ENCODE data around the gene CUL5. TPM values are rescaled to one million over a fixed set of nuclear protein-coding genes. Genes with fewer than 3 reads are reported as not detected.

The CUL5 gene
- total RNA-seq, 1 experiment from 2014 or later: 34.3 TPM

DNA sequence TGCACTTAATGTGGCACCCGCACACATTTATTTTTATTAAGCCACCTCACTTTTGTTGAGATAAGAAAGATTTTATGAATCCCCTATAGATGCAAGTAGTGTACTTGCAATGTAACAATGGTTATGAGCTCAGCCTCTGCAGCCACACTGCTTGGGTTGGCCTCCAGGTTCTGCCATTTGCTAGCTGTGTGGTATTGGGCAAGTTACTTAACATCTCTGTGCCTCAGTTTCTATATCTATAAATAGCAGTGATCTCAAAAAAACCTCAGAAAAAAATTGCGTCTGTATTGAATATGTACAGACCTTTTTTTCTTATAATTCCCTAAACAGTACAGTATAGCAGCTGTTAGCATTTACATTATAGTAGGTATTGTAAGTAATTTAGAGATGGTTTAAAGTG is 10.0 kb downstream of the CUL5 start:
- peaks cover 87% of the 10 kb centered on the region for H4K20me1 ChIP-seq (ENCODE audit: insufficient read depth)
- H3K9me2 ChIP-seq (ENCODE audit: insufficient read depth): no peaks in the 10 kb centered on the region
- H3K79me2 ChIP-seq (ENCODE audit: low read depth): peaks cover 99% of the 10 kb centered on the region
- no peak overlapping the region for H3K4me3 ChIP-seq
- H3K4me1 ChIP-seq (replicated peaks; ENCODE audit: insufficient read depth): 0 out of 2 replicates have a peak, but pooled peaks cover 5% of the 10 kb centered on the region
- no peaks in the 10 kb centered on the region for H3K27me3 ChIP-seq (ENCODE audit: insufficient read depth, low read depth)
- H3K36me3 ChIP-seq (ENCODE audit: low read depth): peaks cover 8% of the 10 kb centered on the region; the same call in 1 of the 2 replicates
- intact Hi-C loops (cut with micrococcal nuclease; ENCODE audit: unreplicated experiment): no loop called here
- POLR2A ChIA-PET (ENCODE audit: unreplicated experiment): no interaction called here
- no peak for TF ChIP-seq EZH2 (IDR thresholded peaks at IDR 0.05; ENCODE audit: low read depth)
- TF ChIP-seq, protein P1, sequence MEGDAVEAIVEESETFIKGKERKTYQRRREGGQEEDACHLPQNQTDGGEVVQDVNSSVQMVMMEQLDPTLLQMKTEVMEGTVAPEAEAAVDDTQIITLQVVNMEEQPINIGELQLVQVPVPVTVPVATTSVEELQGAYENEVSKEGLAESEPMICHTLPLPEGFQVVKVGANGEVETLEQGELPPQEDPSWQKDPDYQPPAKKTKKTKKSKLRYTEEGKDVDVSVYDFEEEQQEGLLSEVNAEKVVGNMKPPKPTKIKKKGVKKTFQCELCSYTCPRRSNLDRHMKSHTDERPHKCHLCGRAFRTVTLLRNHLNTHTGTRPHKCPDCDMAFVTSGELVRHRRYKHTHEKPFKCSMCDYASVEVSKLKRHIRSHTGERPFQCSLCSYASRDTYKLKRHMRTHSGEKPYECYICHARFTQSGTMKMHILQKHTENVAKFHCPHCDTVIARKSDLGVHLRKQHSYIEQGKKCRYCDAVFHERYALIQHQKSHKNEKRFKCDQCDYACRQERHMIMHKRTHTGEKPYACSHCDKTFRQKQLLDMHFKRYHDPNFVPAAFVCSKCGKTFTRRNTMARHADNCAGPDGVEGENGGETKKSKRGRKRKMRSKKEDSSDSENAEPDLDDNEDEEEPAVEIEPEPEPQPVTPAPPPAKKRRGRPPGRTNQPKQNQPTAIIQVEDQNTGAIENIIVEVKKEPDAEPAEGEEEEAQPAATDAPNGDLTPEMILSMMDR (conservative IDR thresholded peaks at IDR 0.05): no peak
- no peaks in the 10 kb centered on the region for H3K9me3 ChIP-seq (ENCODE audit: insufficient read depth, low read depth)
- CTCF ChIA-PET: no interaction called here
- no peak overlapping the region for H3K27ac ChIP-seq
- no peak overlapping the region for H2AFZ ChIP-seq
- no peak for DNase-seq
- no peaks in the 10 kb centered on the region for H3F3A ChIP-seq (ENCODE audit: insufficient read depth, low read depth)
- H3K4me2 ChIP-seq: no peak overlapping the region
- BruUV-seq (replicated peaks): no TSS peak

DNA sequence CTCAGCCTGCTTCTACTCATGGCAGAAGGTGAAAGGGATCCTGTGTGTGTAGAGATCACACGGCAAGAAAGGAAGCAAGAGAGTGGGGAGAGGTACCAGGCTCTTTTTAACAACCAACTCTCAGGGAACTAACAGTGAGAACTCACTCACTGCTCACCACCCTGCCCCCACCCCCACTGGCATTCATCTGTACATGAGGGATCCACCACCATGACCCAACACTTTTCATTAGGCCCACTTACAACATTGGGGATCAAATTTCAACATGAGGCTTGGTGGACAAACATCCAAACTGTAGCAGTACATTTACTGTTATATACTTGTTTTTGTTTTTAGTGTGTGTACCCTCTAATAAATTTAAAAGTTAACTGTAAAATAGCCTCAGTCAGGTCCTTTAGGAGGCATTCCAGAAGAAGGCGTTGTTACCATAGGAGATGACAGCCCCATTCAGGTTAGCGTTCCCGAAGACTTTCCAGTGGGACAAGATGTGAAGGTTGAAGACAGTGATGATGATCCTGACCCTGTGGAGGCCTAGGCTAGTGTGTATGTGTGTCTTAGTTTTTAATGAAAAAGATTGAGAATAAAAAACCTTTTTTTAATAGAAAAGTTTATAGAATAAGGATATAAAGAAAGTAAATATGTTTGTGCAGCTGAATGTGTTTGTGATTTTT is 11.3 kb downstream of the CUL5 start:
- Histone ChIP-seq H3K27ac (no peak overlapping the region), H3K27me3 (ENCODE audit: insufficient read depth, low read depth) (no peaks in the 10 kb centered on the region), H3K4me3 (no peak overlapping the region), H3K4me1 (replicated peaks; ENCODE audit: insufficient read depth) (0 out of 2 replicates have a peak, but pooled peaks cover 5% of the 10 kb centered on the region), H3F3A (ENCODE audit: insufficient read depth, low read depth) (no peaks in the 10 kb centered on the region), H3K36me3 (ENCODE audit: low read depth) (0 out of 2 replicates have a peak, but pooled peaks cover 4% of the 10 kb centered on the region), H4K20me1 (ENCODE audit: insufficient read depth) (peaks cover 91% of the 10 kb centered on the region), H3K9me3 (ENCODE audit: insufficient read depth, low read depth) (no peaks in the 10 kb centered on the region), H2AFZ (no peak overlapping the region), H3K79me2 (ENCODE audit: low read depth) (peaks cover 99% of the 10 kb centered on the region), H3K4me2 (no peak overlapping the region; the same call in 1 of the 2 replicates), H3K9me2 (ENCODE audit: insufficient read depth) (no peaks in the 10 kb centered on the region)
- ChIA-PET CTCF (no interaction called here), POLR2A (ENCODE audit: unreplicated experiment) (no interaction called here)
- TF ChIP-seq, protein P1 (conservative IDR thresholded peaks at IDR 0.05): no peak
- TF ChIP-seq EZH2 (IDR thresholded peaks at IDR 0.05; ENCODE audit: low read depth): no peak
- BruUV-seq (replicated peaks): no TSS peak
- intact Hi-C loops (cut with micrococcal nuclease; ENCODE audit: unreplicated experiment): no loop called here
- DNase-seq: no peak

DNA sequence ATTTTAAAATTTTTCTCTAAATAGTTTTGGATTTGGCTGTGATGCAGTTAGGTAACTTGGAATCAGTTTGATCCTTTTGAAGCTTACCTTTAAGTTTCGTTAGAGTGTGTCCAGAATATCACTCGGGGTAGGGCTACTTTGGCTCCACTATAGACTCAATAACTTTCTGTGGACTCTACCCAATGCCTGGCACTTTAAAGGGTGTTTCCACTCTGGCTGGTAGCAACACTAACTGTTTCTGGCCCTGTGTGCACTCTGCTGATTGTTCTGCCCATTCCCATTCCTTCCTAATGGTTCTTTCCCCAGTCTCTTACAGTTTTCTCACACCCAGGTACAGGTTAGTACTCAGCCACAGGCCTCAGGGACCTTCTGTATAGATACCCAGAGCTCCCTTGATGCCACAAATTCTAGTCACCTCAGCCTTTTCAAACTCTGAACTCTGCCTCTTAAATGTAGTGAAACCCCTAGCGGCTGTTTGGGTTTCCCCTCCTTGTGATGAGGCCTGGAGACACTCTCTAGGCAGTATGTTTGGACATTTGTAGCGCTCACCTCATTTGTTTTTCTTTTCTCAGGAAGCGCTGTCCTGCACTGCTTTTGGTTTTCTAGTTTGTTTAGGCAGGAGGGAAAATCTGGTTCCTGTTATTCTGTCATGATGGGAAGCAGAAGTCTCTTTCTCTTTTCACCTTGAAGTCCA is 16.8 kb downstream of the CUL5 start:
- H3K79me2 ChIP-seq (ENCODE audit: low read depth): peaks cover 96% of the 10 kb centered on the region
- no TSS peak for BruUV-seq (replicated peaks)
- TF ChIP-seq, protein P1 (conservative IDR thresholded peaks at IDR 0.05): no peak
- no peak for TF ChIP-seq EZH2 (IDR thresholded peaks at IDR 0.05; ENCODE audit: low read depth)
- no peaks in the 10 kb centered on the region for H3K9me3 ChIP-seq (ENCODE audit: insufficient read depth, low read depth)
- no peak overlapping the region for H3K4me3 ChIP-seq
- ChIA-PET CTCF (no interaction called here), POLR2A (ENCODE audit: unreplicated experiment) (no interaction called here)
- no peaks in the 10 kb centered on the region for H3K27me3 ChIP-seq (ENCODE audit: insufficient read depth, low read depth)
- 0 out of 2 replicates have a peak, but pooled peaks cover 4% of the 10 kb centered on the region for H3K36me3 ChIP-seq (ENCODE audit: low read depth)
- DNase-seq: no peak
- intact Hi-C loops (cut with micrococcal nuclease; ENCODE audit: unreplicated experiment): no loop called here
- H3K27ac ChIP-seq: no peak overlapping the region
- no peaks in the 10 kb centered on the region for H3K4me1 ChIP-seq (replicated peaks; ENCODE audit: insufficient read depth)
- H4K20me1 ChIP-seq (ENCODE audit: insufficient read depth): peaks cover 72% of the 10 kb centered on the region
- H2AFZ ChIP-seq: no peak overlapping the region
- H3K4me2 ChIP-seq: no peak overlapping the region
- no peaks in the 10 kb centered on the region for H3F3A ChIP-seq (ENCODE audit: insufficient read depth, low read depth)
- H3K9me2 ChIP-seq (ENCODE audit: insufficient read depth): no peaks in the 10 kb centered on the region
